IMR-90 (cell line): ENCODE data around the gene MMP2.

Source experiments
- BHLHE40 ChIP-seq: fragments of 150-350 bp; IDR thresholded peaks from 2 replicates; pipeline ENCODE4 v1.6.1; 2016; ENCODE audit warnings: mild to moderate bottlenecking, low read depth, low read length
- CEBPB ChIP-seq: IDR thresholded peaks from 2 replicates; pipeline ENCODE4 v1.6.1; 2012; ENCODE audit warnings: low read depth, low read length, improper control_type of control experiment
- CTCF ChIP-seq: conservative IDR thresholded peaks from 2 replicates; pipeline ENCODE4 v1.5.1; 2012; ENCODE audit warnings: mild to moderate bottlenecking, low read depth, low read length, improper control_type of control experiment
- FOS ChIP-seq: fragments of 150-350 bp; IDR thresholded peaks from 2 replicates; pipeline ENCODE4 v1.6.1; 2016; ENCODE audit warnings: low read depth, low read length
- MAFK ChIP-seq: IDR thresholded peaks from 2 replicates; pipeline ENCODE4 v1.6.1; 2012; ENCODE audit warnings: low read depth, low read length, improper control_type of control experiment
- POLR2A ChIP-seq: IDR thresholded peaks from 2 replicates; pipeline ENCODE4 v1.6.1; 2012; ENCODE audit warnings: mild to moderate bottlenecking, low read depth, low read length
- RAD21 ChIP-seq: IDR thresholded peaks from 2 replicates; pipeline ENCODE4 v1.6.1; 2012; ENCODE audit warnings: low read length, improper control_type of control experiment
- RCOR1 ChIP-seq: IDR thresholded peaks from 2 replicates; pipeline ENCODE4 v1.6.1; 2012; ENCODE audit warnings: mild to moderate bottlenecking, low read length, improper control_type of control experiment; ENCODE audit not compliant: insufficient replicate concordance
- RFX5 ChIP-seq: IDR thresholded peaks from 2 replicates; pipeline ENCODE4 v1.8.0; 2012; ENCODE audit warnings: low read depth, mild to moderate bottlenecking, low read length, moderate library complexity
- SMC3 ChIP-seq: fragments of 150-350 bp; IDR thresholded peaks from 2 replicates; pipeline ENCODE4 v1.6.1; 2016; ENCODE audit warnings: low read depth, mild to moderate bottlenecking, antibody characterized with exemption, low read length, moderate library complexity
- USF2 ChIP-seq: fragments of 150-350 bp; IDR thresholded peaks from 2 replicates; pipeline ENCODE4 v1.6.1; 2017; ENCODE audit warnings: mild to moderate bottlenecking, antibody characterized with exemption, low read length, low read depth

- TF ChIP-seq CTCF (no peak), POLR2A (no peak), RAD21 (no peak), RCOR1 (no peak), FOS (no peak), BHLHE40 (no peak), USF2 (no peak), CEBPB (no peak), RFX5 (no peak), SMC3 (no peak), MAFK (no peak)
Observed at GRCh38 chr16:55502801-55503366, 23.9 kb downstream of the MMP2 start.
